GM18951 (cell line): ENCODE data around the gene STX4.
A peak's percentile ranks its signal among the peaks of the same experiment; 100 is the strongest.

Experiments
- POLR2A ChIP-seq: IDR thresholded peaks from 4 replicates; pipeline ENCODE4 v1.6.1; 2011; ENCODE audit warnings: mild to moderate bottlenecking; ENCODE audit not compliant: insufficient read length, insufficient read depth; ENCODE audit errors: extremely low read depth
- in situ Hi-C: fragments of 300-500 bp; cut with MboI; formaldehyde crosslinking; loops from one replicate; pipeline ENCODE4 v1.12.0; 2022; ENCODE audit warnings: low sequenced_read_pairs, mixed read lengths, inconsistent platforms; ENCODE audit not compliant: unreplicated experiment

STX4 gene

GRCh38 chr16:31073970-31074813 is 40.8 kb downstream of the STX4 start, which contains the start of the genes ZNF646 and ZNF668:
Gene ZNF646 (plus strand): TSS chr16:31074422. CDS start chr16:31076325, 1,903 bp downstream.
Gene ZNF668 (minus strand): TSS chr16:31074240. CDS start chr16:31064459, 9,781 bp downstream.
- TF ChIP-seq POLR2A, result peak; percentile 81
- in situ Hi-C loops, result no loop called here

- in situ Hi-C loops, result no loop called here
- no peak for TF ChIP-seq POLR2A
These were observed 41.4 kb downstream of the STX4 start for GRCh38 chr16:31074814-31075183.

- in situ Hi-C loops, result no loop called here
- TF ChIP-seq POLR2A, result no peak
These were observed 43.0 kb downstream of the STX4 start for GRCh38 chr16:31076319-31076718.

GRCh38 chr16:31077024-31077423 is 43.7 kb downstream of the STX4 start:
- no peak for TF ChIP-seq POLR2A
- in situ Hi-C loops, result no loop called here

- in situ Hi-C loops, result no loop called here
- TF ChIP-seq POLR2A, result no peak
These were observed 44.4 kb downstream of the STX4 start for GRCh38 chr16:31077592-31078396.

- TF ChIP-seq POLR2A, result no peak
- in situ Hi-C loops, result no loop called here
These were observed 45.4 kb downstream of the STX4 start for GRCh38 chr16:31078597-31079341.

GRCh38 chr16:31079342-31079944 is 46.1 kb downstream of the STX4 start:
- TF ChIP-seq POLR2A, result no peak
- in situ Hi-C loops, result no loop called here

GRCh38 chr16:31080035-31080629 is 46.8 kb downstream of the STX4 start:
- in situ Hi-C loops, result no loop called here
- TF ChIP-seq POLR2A, result no peak

GRCh38 chr16:31080756-31081419 is 47.5 kb downstream of the STX4 start:
- TF ChIP-seq POLR2A, result no peak
- in situ Hi-C loops, result no loop called here

- TF ChIP-seq POLR2A, result no peak
- in situ Hi-C loops, result no loop called here
These were observed 48.3 kb downstream of the STX4 start for GRCh38 chr16:31081428-31082351.
